HepG2 (cell line): ENCODE measurements around the gene SEMA5B.

ENCODE experiments used
- FOXM1 ChIP-seq: sonication (generic); formaldehyde crosslinking; IDR thresholded peaks from 2 replicates; pipeline ENCODE4 v1.5.0; 2020; ENCODE audit warnings: missing genetic modification reagents
- POLR2A ChIP-seq, 2 experiments: IDR thresholded peaks; 2 replicates each; pipeline ENCODE4 v1.6.1; 2011; ENCODE audit warnings: low read depth in 2 of 2, low read length in 2 of 2, mild to moderate bottlenecking in 1 of 2, moderate library complexity in 1 of 2; ENCODE audit not compliant: insufficient read depth in 1 of 2
- RAD21 ChIP-seq: fragments of 450-650 bp; formaldehyde crosslinking; IDR thresholded peaks from 2 replicates; pipeline ENCODE4 v1.5.0; 2020; ENCODE audit warnings: mild to moderate bottlenecking
- ZNF546 ChIP-seq: sonication (generic); formaldehyde crosslinking; conservative IDR thresholded peaks from 2 replicates; pipeline ENCODE4 v1.8.1; 2023; ENCODE audit warnings: mild to moderate bottlenecking, missing genetic modification reagents

GRCh38 chr3:123054109-123054778, 26.7 kb upstream of the SEMA5B start:
- TF ChIP-seq FOXM1 (no peak), POLR2A (IDR thresholded peaks at IDR 0.05; ENCODE audit: insufficient read depth in 1 of 2, low read depth in 2 of 2, low read length in 2 of 2) (no peak), ZNF546 (no peak), RAD21 (CRISPR knock-in tag) (no peak)
